Measurements from ENCODE around the gene CHRNB2. TPM values are rescaled to one million over a fixed set of nuclear protein-coding genes. Genes with fewer than 3 reads are reported as not detected.

Gene CHRNB2
- total and polyA plus RNA-seq, 2 donors (not counting 3 experiments of a cell fraction or from before 2014, with no cell fraction given), result not detected

- CTCF ChIA-PET, result interaction anchor here (0.6 to 6.2 kb wide), 6 partner anchors 45 to 390 kb away, joined by 3 to 49 read pairs (median 3); no protein-coding TSS in a partner anchor
- POLR2A ChIA-PET, result no interaction called here
- TF ChIP-seq MYC (IDR thresholded peaks at IDR 0.05; ENCODE audit: low read depth, low read length), result no peak
- TF ChIP-seq FOS (IDR thresholded peaks at IDR 0.05; ENCODE audit: borderline replicate concordance, insufficient read depth, low read length), result no peak
- Histone ChIP-seq H3K27ac (ENCODE audit: insufficient read depth, low read depth, low read length) (no peak overlapping the region), H3K4me3 (replicated peaks in 1 of 3; ENCODE audit: insufficient read depth in 1 of 3, low read depth in 1 of 3, low read length in 3 of 3) (no peak overlapping the region), H3K36me3 (ENCODE audit: control insufficient read depth in 2 of 2, extremely low read depth in 1 of 2, insufficient read depth in 2 of 2, low read length in 2 of 2) (peaks cover 46 to 59% of the 10 kb centered on the region in 2 experiments), H3K4me1 (ENCODE audit: control insufficient read depth, extremely low read depth, insufficient read depth, low read length) (peaks cover 20% of the 10 kb centered on the region), H3K27me3 (ENCODE audit: control insufficient read depth in 2 of 2, insufficient read depth in 2 of 2, low read length in 2 of 2) (no peaks in the 10 kb centered on the region), H3K4me2 (ENCODE audit: insufficient read depth, low read length) (no peak overlapping the region), H3K79me2 (ENCODE audit: control insufficient read depth, insufficient read depth, low read length) (peaks cover 32% of the 10 kb centered on the region), H3K9me1 (replicated peaks; ENCODE audit: control insufficient read depth, extremely low read depth, insufficient read depth, low read length) (no peaks in the 10 kb centered on the region), H3K9ac (replicated peaks; ENCODE audit: extremely low read depth, insufficient read depth, low read length) (no peak overlapping the region), H3K9me3 (replicated peaks; ENCODE audit: control insufficient read depth, insufficient read depth, low read length) (no peaks in the 10 kb centered on the region), H2AFZ (ENCODE audit: low read depth, low read length) (no peak overlapping the region), H4K20me1 (replicated peaks; ENCODE audit: control insufficient read depth, extremely low read depth, insufficient read depth, low read length) (no peaks in the 10 kb centered on the region)
- FAIRE-seq (no peak), DNase-seq (ENCODE audit: low read depth, low spot score) (no peak)
- BruUV-seq (replicated peaks), result no TSS peak
- intact Hi-C loops (cut with micrococcal nuclease), result no loop called here
- dilution Hi-C loops (cut with MboI; ENCODE audit: extremely low pct_ligation_motif_present, low sequenced_read_pairs), result no loop called here
Observed at GRCh38 chr1:154553056-154554030, 14.2 kb upstream of the CHRNB2 start.

- H3K79me2 ChIP-seq (ENCODE audit: control insufficient read depth, insufficient read depth, low read length), result peaks cover 32% of the 10 kb centered on the region
- POLR2A ChIA-PET, result no interaction called here
- no TSS peak for BruUV-seq (replicated peaks)
Observed at GRCh38 chr1:154556422-154556821, 11.2 kb upstream of the CHRNB2 start.

More at GRCh38 chr1:154556422-154556821, 11.2 kb upstream of the CHRNB2 start:
- H3K4me2 ChIP-seq (ENCODE audit: insufficient read depth, low read length), result peak overlapping the region; percentile 94
- H3K27ac ChIP-seq (ENCODE audit: insufficient read depth, low read depth, low read length), result peak overlapping the region; percentile 39
- no peak overlapping the region for H2AFZ ChIP-seq (ENCODE audit: low read depth, low read length)
- H3K9me3 ChIP-seq (replicated peaks; ENCODE audit: control insufficient read depth, insufficient read depth, low read length), result no peaks in the 10 kb centered on the region
- DNase-seq (ENCODE audit: low read depth, low spot score) (no peak), FAIRE-seq (peak; percentile 80)
- CTCF ChIA-PET, result interaction anchor here (0.6 to 6.2 kb wide), 6 partner anchors 10 to 959 kb away, joined by 3 to 49 read pairs (median 4); no protein-coding TSS in a partner anchor
- peaks cover 31 to 40% of the 10 kb centered on the region in 2 experiments for H3K36me3 ChIP-seq (ENCODE audit: control insufficient read depth in 2 of 2, extremely low read depth in 1 of 2, insufficient read depth in 2 of 2, low read length in 2 of 2)
- H3K9ac ChIP-seq (replicated peaks; ENCODE audit: extremely low read depth, insufficient read depth, low read length), result peak overlapping the region; percentile 85
- peaks cover 26% of the 10 kb centered on the region for H3K4me1 ChIP-seq (ENCODE audit: control insufficient read depth, extremely low read depth, insufficient read depth, low read length)
- dilution Hi-C loops (cut with MboI; ENCODE audit: extremely low pct_ligation_motif_present, low sequenced_read_pairs), result no loop called here
- no peak for TF ChIP-seq MAX (IDR thresholded peaks at IDR 0.05; ENCODE audit: insufficient read depth, insufficient read length)
- TF ChIP-seq EZH2 (IDR thresholded peaks at IDR 0.05; ENCODE audit: borderline replicate concordance, low read depth, low read length, severe bottlenecking), result no peak
- TF ChIP-seq FOS (IDR thresholded peaks at IDR 0.05; ENCODE audit: borderline replicate concordance, insufficient read depth, low read length), result no peak
- no peak for TF ChIP-seq GATA2 (IDR thresholded peaks at IDR 0.05; ENCODE audit: insufficient read depth, insufficient read length, low read depth, low read length)
- TF ChIP-seq CTCF (IDR thresholded peaks at IDR 0.05; ENCODE audit: extremely low read depth in 1 of 2, insufficient read depth in 1 of 2, low read depth in 1 of 2, low read length in 2 of 2), result no peak
- intact Hi-C loops (cut with micrococcal nuclease), result loop anchor here (5.0 kb wide), 3 partner anchors 134 to 461 kb away; partner anchors contain the start of gene ZBTB7B
- H3K27me3 ChIP-seq (ENCODE audit: control insufficient read depth in 2 of 2, insufficient read depth in 2 of 2, low read length in 2 of 2), result no peaks in the 10 kb centered on the region
- H4K20me1 ChIP-seq (replicated peaks; ENCODE audit: control insufficient read depth, extremely low read depth, insufficient read depth, low read length), result no peaks in the 10 kb centered on the region
- H3K4me3 ChIP-seq (replicated peaks in 1 of 3; ENCODE audit: insufficient read depth in 1 of 3, low read depth in 1 of 3, low read length in 3 of 3), result peak overlapping the region; percentile 92
- H3K9me1 ChIP-seq (replicated peaks; ENCODE audit: control insufficient read depth, extremely low read depth, insufficient read depth, low read length), result no peaks in the 10 kb centered on the region
